GM21786 (cell line): ENCODE measurements around the gene DEFB119.
"Not testable (repeated sequence)": the region's sequence is repeated elsewhere in the genome, so short reads cannot be mapped to it uniquely, and the experiment has no call there.

Source experiments
- ATAC-seq: cut with Tn5 transposase; IDR thresholded peaks from one replicate; pipeline ENCODE4 v1.9.1; 2021; ENCODE audit not compliant: unreplicated experiment

The DEFB119 gene

GRCh38 chr20:31390490-31390889 lies at the start of gene DEFB119:
Gene DEFB119, minus strand, starts transcription at chr20:31390590. Its CDS starts 107 bp downstream, at chr20:31390483.
- no peak for ATAC-seq

GRCh38 chr20:31430568-31431115 lies 40.3 kb upstream of the DEFB119 start:
- ATAC-seq, result no peak

GRCh38 chr20:31427576-31427975 lies 37.2 kb upstream of the DEFB119 start:
- not testable (repeated sequence) for ATAC-seq

GRCh38 chr20:31426891-31427551 lies 36.6 kb upstream of the DEFB119 start:
- not testable (repeated sequence) for ATAC-seq

- ATAC-seq, result no peak
These were observed 35.4 kb upstream of the DEFB119 start for GRCh38 chr20:31425797-31426196.

- no peak for ATAC-seq
These were observed 27.9 kb upstream of the DEFB119 start for GRCh38 chr20:31418307-31418706.

- ATAC-seq, result no peak
These were observed 25.3 kb upstream of the DEFB119 start for GRCh38 chr20:31415653-31416052.

- no peak for ATAC-seq
These were observed 24.0 kb upstream of the DEFB119 start for GRCh38 chr20:31414381-31414780.

- ATAC-seq, result no peak
These were observed 19.6 kb upstream of the DEFB119 start for GRCh38 chr20:31410011-31410410.

- no peak for ATAC-seq
These were observed 15.7 kb upstream of the DEFB119 start, which contains the start of gene DEFB121 for GRCh38 chr20:31406115-31406514. Gene DEFB121, minus strand, starts transcription at chr20:31406215. Its CDS starts 63 bp downstream, at chr20:31406152.

- ATAC-seq, result no peak
These were observed 13.5 kb upstream of the DEFB119 start for GRCh38 chr20:31403886-31404285.

GRCh38 chr20:31394900-31395299 lies 4.5 kb upstream of the DEFB119 start:
- no peak for ATAC-seq

- ATAC-seq, result no peak
These were observed 2.4 kb upstream of the DEFB119 start for GRCh38 chr20:31392836-31393235.

- no peak for ATAC-seq
These were observed 16.0 kb downstream of the DEFB119 start for GRCh38 chr20:31374346-31374745.

- ATAC-seq, result no peak
These were observed 22.1 kb downstream of the DEFB119 start, which contains the start of gene DEFB118 for GRCh38 chr20:31368301-31368700. Gene DEFB118, plus strand, starts transcription at chr20:31368601. Its CDS starts 50 bp downstream, at chr20:31368651.

- ATAC-seq, result not testable (repeated sequence)
These were observed 26.1 kb downstream of the DEFB119 start for GRCh38 chr20:31364272-31364671.

- ATAC-seq, result no peak
These were observed 27.1 kb downstream of the DEFB119 start for GRCh38 chr20:31363295-31363694.

GRCh38 chr20:31355981-31356380 lies 34.4 kb downstream of the DEFB119 start:
- no peak for ATAC-seq

GRCh38 chr20:31341470-31341869 lies 48.9 kb downstream of the DEFB119 start:
- ATAC-seq, result no peak

- no peak for ATAC-seq
These were observed 59.5 kb downstream of the DEFB119 start for GRCh38 chr20:31330893-31331292.
